WTC11 (cell line): ENCODE results near the gene FGF12. TPM values are rescaled to one million over a fixed set of nuclear protein-coding genes. Genes with fewer than 3 reads are reported as not detected.

ENCODE experiments used
- ATAC-seq: fragments of 200-7000 bp; cut with Tn5 transposase; 2 replicates; pipeline ENCODE4 v1.10.0; 2021; ENCODE audit warnings: mild to moderate bottlenecking, moderate library complexity
- CTCF ChIA-PET: fragments of 300-600 bp; sonication (Branson Sonifier 250); formaldehyde crosslinking; loops from one replicate; lab custom pipeline; 2021; ENCODE audit warnings: antibody characterized with exemption; lab: Charles Lee
- POLR2A ChIA-PET: fragments of 350-600 bp; sonication (Branson Sonifier 250); formaldehyde crosslinking; loops from one replicate; lab custom pipeline; 2021; ENCODE audit warnings: antibody characterized with exemption; lab: Charles Lee
- DNase-seq: peaks from one replicate; pipeline ENCODE4 v3.0.0; 2021; ENCODE audit warnings: low spot score
- H3K27ac Mint-ChIP-seq: 2 replicates; pipeline ENCODE4 v1.8.0; 2021; ENCODE audit warnings: mixed read lengths
- H3K27me3 Mint-ChIP-seq: 2 replicates; pipeline ENCODE4 v1.8.0; 2021; ENCODE audit warnings: low read depth, mild to moderate bottlenecking, moderate library complexity, mixed read lengths
- H3K36me3 Mint-ChIP-seq: 2 replicates; pipeline ENCODE4 v1.8.0; 2021; ENCODE audit warnings: mixed read lengths
- H3K4me1 Mint-ChIP-seq: 2 replicates; pipeline ENCODE4 v1.8.0; 2022; ENCODE audit warnings: mixed read lengths
- H3K4me3 Mint-ChIP-seq: 2 replicates; pipeline ENCODE4 v1.8.0; 2021; ENCODE audit warnings: mild to moderate bottlenecking, moderate library complexity, mixed read lengths
- H3K9me3 Mint-ChIP-seq: 2 replicates; pipeline ENCODE4 v1.8.0; 2021; ENCODE audit warnings: mixed read lengths
- ATF2 ChIP-seq: sonication (generic); formaldehyde crosslinking; IDR thresholded peaks from 2 replicates; pipeline ENCODE4 v1.8.1; 2022; ENCODE audit warnings: low read depth, missing genetic modification reagents, borderline replicate concordance
- CREB1 ChIP-seq: sonication (generic); formaldehyde crosslinking; IDR thresholded peaks from 2 replicates; pipeline ENCODE4 v1.8.0; 2023; ENCODE audit warnings: mild to moderate bottlenecking, missing genetic modification reagents
- CTCF ChIP-seq: fragments of 200-600 bp; IDR thresholded peaks from 2 replicates; pipeline ENCODE4 v1.8.0; 2022; ENCODE audit warnings: antibody characterized with exemption
- FOXK1 ChIP-seq: sonication (generic); formaldehyde crosslinking; IDR thresholded peaks from 2 replicates; pipeline ENCODE4 v1.8.0; 2022; ENCODE audit warnings: mild to moderate bottlenecking, moderate library complexity, missing genetic modification reagents
- FOXP1 ChIP-seq: sonication (generic); formaldehyde crosslinking; IDR thresholded peaks from 2 replicates; pipeline ENCODE4 v1.8.0; 2022; ENCODE audit warnings: missing genetic modification reagents, mild to moderate bottlenecking, moderate library complexity, borderline replicate concordance
- JUN ChIP-seq: sonication (generic); formaldehyde crosslinking; IDR thresholded peaks from 2 replicates; pipeline ENCODE4 v1.8.0; 2023; ENCODE audit warnings: mild to moderate bottlenecking, missing genetic modification reagents
- NR1H2 ChIP-seq: sonication (generic); formaldehyde crosslinking; IDR thresholded peaks from 2 replicates; pipeline ENCODE4 v1.9.0; 2021; ENCODE audit warnings: mild to moderate bottlenecking, moderate library complexity, missing genetic modification reagents
- OVOL2 ChIP-seq: fragments of 250-450 bp; sonication (Bioruptor Pico); IDR thresholded peaks from 2 replicates; pipeline ENCODE4 v1.9.0; 2021; ENCODE audit warnings: mild to moderate bottlenecking, borderline replicate concordance
- ZNF232 ChIP-seq: sonication (generic); formaldehyde crosslinking; IDR thresholded peaks from 2 replicates; pipeline ENCODE4 v1.8.0; 2022; ENCODE audit warnings: mild to moderate bottlenecking, missing genetic modification reagents
- total RNA-seq: library from RNA; stranded (reverse); gene quantifications from 3 replicates; pipeline ENCODE4 v1.2.3, GENCODE V29; 2021
- TF ChIP-seq, protein P1 (sequence below): fragments of 250-450 bp; sonication (Bioruptor Pico); IDR thresholded peaks from 2 replicates; pipeline ENCODE4 v1.9.0; 2021; ENCODE audit warnings: mild to moderate bottlenecking
- TF ChIP-seq, protein P2 (sequence below): sonication (generic); formaldehyde crosslinking; IDR thresholded peaks from 2 replicates; pipeline ENCODE4 v1.8.0; 2022; ENCODE audit warnings: mild to moderate bottlenecking, missing genetic modification reagents
- TF ChIP-seq, protein P3 (sequence below): sonication (generic); formaldehyde crosslinking; IDR thresholded peaks from 2 replicates; pipeline ENCODE4 v1.8.1; 2022; ENCODE audit warnings: missing genetic modification reagents, borderline replicate concordance
- TF ChIP-seq, protein P4 (sequence below): sonication (generic); formaldehyde crosslinking; IDR thresholded peaks from 2 replicates; pipeline ENCODE4 v1.8.1; 2023; ENCODE audit warnings: mild to moderate bottlenecking, missing genetic modification reagents, moderate library complexity
- TF ChIP-seq, protein P5 (sequence below): sonication (generic); formaldehyde crosslinking; IDR thresholded peaks from 2 replicates; pipeline ENCODE4 v1.8.0; 2023; ENCODE audit warnings: mild to moderate bottlenecking, missing genetic modification reagents
- TF ChIP-seq, protein P6 (sequence below): fragments of 250-450 bp; sonication (Bioruptor Pico); IDR thresholded peaks from 2 replicates; pipeline ENCODE4 v1.9.0; 2021; ENCODE audit warnings: moderate library complexity, mild to moderate bottlenecking, inconsistent platforms, borderline replicate concordance
- TF ChIP-seq, protein P7 (sequence below): fragments of 250-450 bp; sonication (Bioruptor Pico); IDR thresholded peaks from 2 replicates; pipeline ENCODE4 v1.9.0; 2021; ENCODE audit warnings: mild to moderate bottlenecking, borderline replicate concordance

Gene FGF12
- total RNA-seq, 1 experiment from 2014 or later, result 13.5 TPM

DNA sequence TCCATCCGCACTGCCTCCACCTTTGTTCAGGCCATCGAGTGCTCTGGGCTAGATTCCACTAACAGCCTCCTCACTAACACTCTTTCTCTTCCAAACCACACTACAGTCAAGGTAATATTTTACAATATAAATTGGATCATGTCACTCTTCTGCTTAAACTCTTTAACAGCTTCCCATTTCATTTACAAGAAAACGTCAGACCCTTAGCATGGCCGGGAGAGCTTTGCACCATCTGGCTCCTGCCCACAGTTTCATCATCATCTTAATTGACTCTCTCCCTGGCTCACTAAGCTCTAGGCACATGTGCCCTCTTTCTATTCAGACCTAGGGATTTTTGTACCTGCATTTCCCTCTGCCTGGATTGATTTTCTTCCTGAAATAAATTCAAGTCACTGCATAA is 354.7 kb downstream of the FGF12 start:
- H3K4me3 Mint-ChIP-seq, result no peak overlapping the region
- ChIA-PET CTCF (interaction anchor here (0.8 to 1.4 kb wide), 2 partner anchors 51 to 72 kb away, joined by 3 to 5 read pairs; no protein-coding TSS in a partner anchor), POLR2A (no interaction called here)
- no peak overlapping the region for H3K27ac Mint-ChIP-seq
- H3K4me1 Mint-ChIP-seq, result peaks cover 24% of the 10 kb centered on the region
- no peaks in the 10 kb centered on the region for H3K9me3 Mint-ChIP-seq
- no peak for DNase-seq
- ATAC-seq, result 0 out of 2 replicates have a peak, but pooled peaks have one; percentile 42
- TF ChIP-seq, protein P1, sequence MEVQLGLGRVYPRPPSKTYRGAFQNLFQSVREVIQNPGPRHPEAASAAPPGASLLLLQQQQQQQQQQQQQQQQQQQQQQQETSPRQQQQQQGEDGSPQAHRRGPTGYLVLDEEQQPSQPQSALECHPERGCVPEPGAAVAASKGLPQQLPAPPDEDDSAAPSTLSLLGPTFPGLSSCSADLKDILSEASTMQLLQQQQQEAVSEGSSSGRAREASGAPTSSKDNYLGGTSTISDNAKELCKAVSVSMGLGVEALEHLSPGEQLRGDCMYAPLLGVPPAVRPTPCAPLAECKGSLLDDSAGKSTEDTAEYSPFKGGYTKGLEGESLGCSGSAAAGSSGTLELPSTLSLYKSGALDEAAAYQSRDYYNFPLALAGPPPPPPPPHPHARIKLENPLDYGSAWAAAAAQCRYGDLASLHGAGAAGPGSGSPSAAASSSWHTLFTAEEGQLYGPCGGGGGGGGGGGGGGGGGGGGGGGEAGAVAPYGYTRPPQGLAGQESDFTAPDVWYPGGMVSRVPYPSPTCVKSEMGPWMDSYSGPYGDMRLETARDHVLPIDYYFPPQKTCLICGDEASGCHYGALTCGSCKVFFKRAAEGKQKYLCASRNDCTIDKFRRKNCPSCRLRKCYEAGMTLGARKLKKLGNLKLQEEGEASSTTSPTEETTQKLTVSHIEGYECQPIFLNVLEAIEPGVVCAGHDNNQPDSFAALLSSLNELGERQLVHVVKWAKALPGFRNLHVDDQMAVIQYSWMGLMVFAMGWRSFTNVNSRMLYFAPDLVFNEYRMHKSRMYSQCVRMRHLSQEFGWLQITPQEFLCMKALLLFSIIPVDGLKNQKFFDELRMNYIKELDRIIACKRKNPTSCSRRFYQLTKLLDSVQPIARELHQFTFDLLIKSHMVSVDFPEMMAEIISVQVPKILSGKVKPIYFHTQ, result no peak
- TF ChIP-seq, protein P2, sequence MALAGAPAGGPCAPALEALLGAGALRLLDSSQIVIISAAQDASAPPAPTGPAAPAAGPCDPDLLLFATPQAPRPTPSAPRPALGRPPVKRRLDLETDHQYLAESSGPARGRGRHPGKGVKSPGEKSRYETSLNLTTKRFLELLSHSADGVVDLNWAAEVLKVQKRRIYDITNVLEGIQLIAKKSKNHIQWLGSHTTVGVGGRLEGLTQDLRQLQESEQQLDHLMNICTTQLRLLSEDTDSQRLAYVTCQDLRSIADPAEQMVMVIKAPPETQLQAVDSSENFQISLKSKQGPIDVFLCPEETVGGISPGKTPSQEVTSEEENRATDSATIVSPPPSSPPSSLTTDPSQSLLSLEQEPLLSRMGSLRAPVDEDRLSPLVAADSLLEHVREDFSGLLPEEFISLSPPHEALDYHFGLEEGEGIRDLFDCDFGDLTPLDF (CRISPR knock-in tag), result no peak
- TF ChIP-seq FOXP1 (CRISPR knock-in tag) (no peak), FOXK1 (no peak), CTCF (no peak), CREB1 (CRISPR knock-in tag) (no peak), ATF2 (CRISPR knock-in tag) (no peak), NR1H2 (CRISPR knock-in tag) (no peak), OVOL2 (CRISPR knock-in tag) (no peak), JUN (CRISPR knock-in tag) (no peak), ZNF232 (CRISPR knock-in tag) (no peak)
- TF ChIP-seq, protein P3, sequence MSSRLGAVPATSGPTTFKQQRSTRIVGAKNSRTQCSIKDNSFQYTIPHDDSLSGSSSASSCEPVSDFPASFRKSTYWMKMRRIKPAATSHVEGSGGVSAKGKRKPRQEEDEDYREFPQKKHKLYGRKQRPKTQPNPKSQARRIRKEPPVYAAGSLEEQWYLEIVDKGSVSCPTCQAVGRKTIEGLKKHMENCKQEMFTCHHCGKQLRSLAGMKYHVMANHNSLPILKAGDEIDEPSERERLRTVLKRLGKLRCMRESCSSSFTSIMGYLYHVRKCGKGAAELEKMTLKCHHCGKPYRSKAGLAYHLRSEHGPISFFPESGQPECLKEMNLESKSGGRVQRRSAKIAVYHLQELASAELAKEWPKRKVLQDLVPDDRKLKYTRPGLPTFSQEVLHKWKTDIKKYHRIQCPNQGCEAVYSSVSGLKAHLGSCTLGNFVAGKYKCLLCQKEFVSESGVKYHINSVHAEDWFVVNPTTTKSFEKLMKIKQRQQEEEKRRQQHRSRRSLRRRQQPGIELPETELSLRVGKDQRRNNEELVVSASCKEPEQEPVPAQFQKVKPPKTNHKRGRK (CRISPR knock-in tag), result no peak
- TF ChIP-seq, protein P4, sequence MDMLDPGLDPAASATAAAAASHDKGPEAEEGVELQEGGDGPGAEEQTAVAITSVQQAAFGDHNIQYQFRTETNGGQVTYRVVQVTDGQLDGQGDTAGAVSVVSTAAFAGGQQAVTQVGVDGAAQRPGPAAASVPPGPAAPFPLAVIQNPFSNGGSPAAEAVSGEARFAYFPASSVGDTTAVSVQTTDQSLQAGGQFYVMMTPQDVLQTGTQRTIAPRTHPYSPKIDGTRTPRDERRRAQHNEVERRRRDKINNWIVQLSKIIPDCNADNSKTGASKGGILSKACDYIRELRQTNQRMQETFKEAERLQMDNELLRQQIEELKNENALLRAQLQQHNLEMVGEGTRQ (CRISPR knock-in tag), result no peak
- TF ChIP-seq, protein P5, sequence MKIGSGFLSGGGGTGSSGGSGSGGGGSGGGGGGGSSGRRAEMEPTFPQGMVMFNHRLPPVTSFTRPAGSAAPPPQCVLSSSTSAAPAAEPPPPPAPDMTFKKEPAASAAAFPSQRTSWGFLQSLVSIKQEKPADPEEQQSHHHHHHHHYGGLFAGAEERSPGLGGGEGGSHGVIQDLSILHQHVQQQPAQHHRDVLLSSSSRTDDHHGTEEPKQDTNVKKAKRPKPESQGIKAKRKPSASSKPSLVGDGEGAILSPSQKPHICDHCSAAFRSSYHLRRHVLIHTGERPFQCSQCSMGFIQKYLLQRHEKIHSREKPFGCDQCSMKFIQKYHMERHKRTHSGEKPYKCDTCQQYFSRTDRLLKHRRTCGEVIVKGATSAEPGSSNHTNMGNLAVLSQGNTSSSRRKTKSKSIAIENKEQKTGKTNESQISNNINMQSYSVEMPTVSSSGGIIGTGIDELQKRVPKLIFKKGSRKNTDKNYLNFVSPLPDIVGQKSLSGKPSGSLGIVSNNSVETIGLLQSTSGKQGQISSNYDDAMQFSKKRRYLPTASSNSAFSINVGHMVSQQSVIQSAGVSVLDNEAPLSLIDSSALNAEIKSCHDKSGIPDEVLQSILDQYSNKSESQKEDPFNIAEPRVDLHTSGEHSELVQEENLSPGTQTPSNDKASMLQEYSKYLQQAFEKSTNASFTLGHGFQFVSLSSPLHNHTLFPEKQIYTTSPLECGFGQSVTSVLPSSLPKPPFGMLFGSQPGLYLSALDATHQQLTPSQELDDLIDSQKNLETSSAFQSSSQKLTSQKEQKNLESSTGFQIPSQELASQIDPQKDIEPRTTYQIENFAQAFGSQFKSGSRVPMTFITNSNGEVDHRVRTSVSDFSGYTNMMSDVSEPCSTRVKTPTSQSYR (CRISPR knock-in tag), result no peak
- TF ChIP-seq, protein P6, sequence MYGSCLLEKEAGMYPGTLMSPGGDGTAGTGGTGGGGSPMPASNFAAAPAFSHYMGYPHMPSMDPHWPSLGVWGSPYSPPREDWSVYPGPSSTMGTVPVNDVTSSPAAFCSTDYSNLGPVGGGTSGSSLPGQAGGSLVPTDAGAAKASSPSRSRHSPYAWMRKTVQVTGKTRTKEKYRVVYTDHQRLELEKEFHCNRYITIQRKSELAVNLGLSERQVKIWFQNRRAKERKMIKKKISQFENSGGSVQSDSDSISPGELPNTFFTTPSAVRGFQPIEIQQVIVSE (CRISPR knock-in tag), result no peak
- TF ChIP-seq, protein P7, sequence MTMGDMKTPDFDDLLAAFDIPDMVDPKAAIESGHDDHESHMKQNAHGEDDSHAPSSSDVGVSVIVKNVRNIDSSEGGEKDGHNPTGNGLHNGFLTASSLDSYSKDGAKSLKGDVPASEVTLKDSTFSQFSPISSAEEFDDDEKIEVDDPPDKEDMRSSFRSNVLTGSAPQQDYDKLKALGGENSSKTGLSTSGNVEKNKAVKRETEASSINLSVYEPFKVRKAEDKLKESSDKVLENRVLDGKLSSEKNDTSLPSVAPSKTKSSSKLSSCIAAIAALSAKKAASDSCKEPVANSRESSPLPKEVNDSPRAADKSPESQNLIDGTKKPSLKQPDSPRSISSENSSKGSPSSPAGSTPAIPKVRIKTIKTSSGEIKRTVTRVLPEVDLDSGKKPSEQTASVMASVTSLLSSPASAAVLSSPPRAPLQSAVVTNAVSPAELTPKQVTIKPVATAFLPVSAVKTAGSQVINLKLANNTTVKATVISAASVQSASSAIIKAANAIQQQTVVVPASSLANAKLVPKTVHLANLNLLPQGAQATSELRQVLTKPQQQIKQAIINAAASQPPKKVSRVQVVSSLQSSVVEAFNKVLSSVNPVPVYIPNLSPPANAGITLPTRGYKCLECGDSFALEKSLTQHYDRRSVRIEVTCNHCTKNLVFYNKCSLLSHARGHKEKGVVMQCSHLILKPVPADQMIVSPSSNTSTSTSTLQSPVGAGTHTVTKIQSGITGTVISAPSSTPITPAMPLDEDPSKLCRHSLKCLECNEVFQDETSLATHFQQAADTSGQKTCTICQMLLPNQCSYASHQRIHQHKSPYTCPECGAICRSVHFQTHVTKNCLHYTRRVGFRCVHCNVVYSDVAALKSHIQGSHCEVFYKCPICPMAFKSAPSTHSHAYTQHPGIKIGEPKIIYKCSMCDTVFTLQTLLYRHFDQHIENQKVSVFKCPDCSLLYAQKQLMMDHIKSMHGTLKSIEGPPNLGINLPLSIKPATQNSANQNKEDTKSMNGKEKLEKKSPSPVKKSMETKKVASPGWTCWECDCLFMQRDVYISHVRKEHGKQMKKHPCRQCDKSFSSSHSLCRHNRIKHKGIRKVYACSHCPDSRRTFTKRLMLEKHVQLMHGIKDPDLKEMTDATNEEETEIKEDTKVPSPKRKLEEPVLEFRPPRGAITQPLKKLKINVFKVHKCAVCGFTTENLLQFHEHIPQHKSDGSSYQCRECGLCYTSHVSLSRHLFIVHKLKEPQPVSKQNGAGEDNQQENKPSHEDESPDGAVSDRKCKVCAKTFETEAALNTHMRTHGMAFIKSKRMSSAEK (CRISPR knock-in tag), result no peak
- no peaks in the 10 kb centered on the region for H3K36me3 Mint-ChIP-seq
- H3K27me3 Mint-ChIP-seq, result no peaks in the 10 kb centered on the region
